ENCODE data around the gene KCP.

GRCh38 chr7:128832880-128833147 is 77.7 kb downstream of the KCP start:
- TF ChIP-seq CTCF (IDR thresholded peaks at IDR 0.05) (no peak), EP300 (IDR thresholded peaks at IDR 0.05) (no peak), POLR2A (IDR thresholded peaks at IDR 0.05) (no peak)

All from stomach (tissue), 4 donors.